BLaER1 treated with 17β-estradiol and CSF1 and Interleukin-3, amounts not matched to agents 10 nM and 100 nM (cell line): Measurements from ENCODE around the gene FAM9C.
"Not testable (repeated sequence)": the region's sequence is repeated elsewhere in the genome, so short reads cannot be mapped to it uniquely, and the experiment has no call there.

Experiments used
- H3K27ac ChIP-seq, 11 experiments: shearing (Covaris generic); formaldehyde crosslinking; 2 replicates each; pipeline ENCODE4 v1.8.1; 2022
- H3K27me3 ChIP-seq, 11 experiments: shearing (Covaris generic); formaldehyde crosslinking; 2 replicates each; pipeline ENCODE4 v1.8.1; 2022
- H3K36me3 ChIP-seq, 11 experiments: shearing (Covaris generic); formaldehyde crosslinking; 2 replicates each; pipeline ENCODE4 v1.8.1; 2022
- H3K4me1 ChIP-seq, 10 experiments: shearing (Covaris generic); formaldehyde crosslinking; 2 replicates each; pipeline ENCODE4 v1.8.1; 2022
- H3K4me2 ChIP-seq, 11 experiments: shearing (Covaris generic); formaldehyde crosslinking; 2 replicates each; pipeline ENCODE4 v1.8.1; 2022
- H3K4me3 ChIP-seq, 10 experiments: shearing (Covaris generic); formaldehyde crosslinking; 2 replicates each; pipeline ENCODE4 v1.8.1; 2022
- H3K9ac ChIP-seq, 11 experiments: shearing (Covaris generic); formaldehyde crosslinking; 2 replicates each; pipeline ENCODE4 v1.8.1; 2022
- H3K9me3 ChIP-seq, 11 experiments: shearing (Covaris generic); formaldehyde crosslinking; replicated peaks in 1 of 11; 2 replicates each; pipeline ENCODE4 v1.8.1; 2022
- H4K20me1 ChIP-seq, 11 experiments: shearing (Covaris generic); formaldehyde crosslinking; 2 replicates each; pipeline ENCODE4 v1.8.1; 2022
- Cebpa-rat ChIP-seq, 11 experiments: shearing (Covaris generic); IDR thresholded peaks; 2 replicates each; pipeline ENCODE4 v1.8.1; 2022

The FAM9C gene

GRCh38 chrX:13087322-13088155, 43.1 kb upstream of the FAM9C start:
- Histone ChIP-seq H3K27ac (peak overlapping the region; percentile 54 to 99 (median 95)), H3K9me3 (0 out of 22 replicates have a peak, but pooled peaks cover 0 to 8% (median 0%) of the 10 kb centered on the region in 11 experiments), H3K4me1 (peaks cover 93 to 100% (median 99%) of the 10 kb centered on the region in 10 experiments), H3K4me2 (peak overlapping the region; percentile 63 to 83 (median 76)), H4K20me1 (no peaks in the 10 kb centered on the region), H3K27me3 (peaks cover 0 to 12% (median 0%) of the 10 kb centered on the region in 11 experiments; a peak in 2 of 22 replicates), H3K36me3 (no peaks in the 10 kb centered on the region), H3K9ac (peak overlapping the region; percentile 40 to 87 (median 81); a peak in 21 of 22 replicates), H3K4me3 (peak overlapping the region in 4 of 10 experiments; percentile 10 to 48 (median 15); a peak in 4 of 20 replicates)
- TF ChIP-seq Cebpa-rat (IDR thresholded peaks at IDR 0.05), result peak in 8 of 11 experiments; percentile 21 to 93 (median 68); a peak in 10 of 22 replicates

DNA sequence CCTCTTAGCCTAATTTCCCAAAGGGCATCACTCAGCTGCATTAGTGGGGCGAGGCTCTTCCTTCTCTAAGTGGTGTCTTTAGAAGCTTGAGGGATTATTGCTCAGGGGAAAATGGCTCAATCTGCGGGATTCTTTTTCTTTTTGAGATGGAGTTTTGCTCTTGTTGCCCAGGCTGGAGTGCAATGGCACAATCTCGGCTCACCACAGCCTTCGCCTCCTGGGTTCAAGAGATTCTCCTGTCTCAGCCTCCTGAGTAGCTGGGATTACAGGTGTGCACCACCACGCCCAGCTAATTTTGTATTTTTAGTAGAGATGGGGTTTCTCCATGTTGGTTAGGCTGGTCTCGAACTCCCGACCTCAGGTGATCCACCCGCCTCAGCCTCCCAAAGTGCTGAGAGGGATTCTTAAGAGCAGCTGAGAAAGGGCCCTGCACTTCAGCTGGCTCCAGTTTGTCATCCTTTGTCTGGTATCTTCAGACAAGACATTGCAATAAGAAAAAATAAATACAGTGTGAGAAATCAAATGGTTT, 42.4 kb upstream of the FAM9C start:
- H4K20me1 ChIP-seq, H3K9me3 ChIP-seq, H3K27me3 ChIP-seq, H3K36me3 ChIP-seq: not testable (repeated sequence)
- peak overlapping the region; percentile 63 to 83 (median 76) for H3K4me2 ChIP-seq
- peak overlapping the region in 5 of 10 experiments; percentile 32 to 59 (median 48); a peak in 2 of 20 replicates for H3K4me3 ChIP-seq
- H3K9ac ChIP-seq, result peak overlapping the region in 10 of 11 experiments; percentile 64 to 87 (median 81); a peak in 20 of 22 replicates
- peak overlapping the region; percentile 54 to 99 (median 95); a peak in 21 of 22 replicates for H3K27ac ChIP-seq
- peaks cover 93 to 100% (median 99%) of the 10 kb centered on the region in 10 experiments for H3K4me1 ChIP-seq

DNA sequence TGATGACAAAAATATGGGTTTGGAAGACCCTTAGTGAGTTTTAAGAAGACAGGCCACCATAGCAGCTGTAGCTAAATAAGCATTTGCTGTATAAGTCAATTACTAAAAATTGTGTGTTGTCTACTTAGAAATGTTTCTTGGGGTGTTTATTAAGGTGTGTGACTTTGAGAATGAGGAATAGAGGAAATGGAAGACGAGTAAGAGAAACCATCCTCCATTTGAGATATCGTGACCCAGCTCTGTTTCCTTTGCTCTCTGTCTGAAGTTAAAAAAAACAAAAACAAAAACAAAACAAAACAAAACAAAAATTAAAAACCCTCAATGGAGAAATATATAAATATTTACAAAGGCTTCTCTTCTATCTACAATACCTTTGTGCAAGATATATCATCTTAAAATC, 41.7 kb upstream of the FAM9C start:
- peaks cover 87 to 100% (median 99%) of the 10 kb centered on the region in 10 experiments for H3K4me1 ChIP-seq
- TF ChIP-seq Cebpa-rat (IDR thresholded peaks at IDR 0.05), result no peak
- H3K9me3 ChIP-seq, result 0 out of 22 replicates have a peak, but pooled peaks cover 0 to 8% (median 0%) of the 10 kb centered on the region in 11 experiments
- peak overlapping the region; percentile 25 to 59 (median 42); a peak in 15 of 20 replicates for H3K4me3 ChIP-seq
- peak overlapping the region; percentile 63 to 83 (median 76) for H3K4me2 ChIP-seq
- H3K36me3 ChIP-seq, result no peaks in the 10 kb centered on the region
- peak overlapping the region; percentile 51 to 87 (median 81); a peak in 21 of 22 replicates for H3K9ac ChIP-seq
- H3K27ac ChIP-seq, result peak overlapping the region; percentile 54 to 99 (median 95); a peak in 21 of 22 replicates
- no peaks in the 10 kb centered on the region for H4K20me1 ChIP-seq
- peaks cover 0 to 6% (median 0%) of the 10 kb centered on the region in 11 experiments; a peak in 2 of 22 replicates for H3K27me3 ChIP-seq

- H3K27me3 ChIP-seq, result peaks cover 0 to 6% (median 0%) of the 10 kb centered on the region in 11 experiments; a peak in 2 of 22 replicates
- no peaks in the 10 kb centered on the region for H3K36me3 ChIP-seq
- H3K27ac ChIP-seq, result peak overlapping the region; percentile 54 to 99 (median 95); a peak in 21 of 22 replicates
- H4K20me1 ChIP-seq, result no peaks in the 10 kb centered on the region
- H3K4me2 ChIP-seq, result peak overlapping the region; percentile 63 to 83 (median 76); a peak in 21 of 22 replicates
- H3K4me1 ChIP-seq, result peaks cover 86 to 100% (median 99%) of the 10 kb centered on the region in 10 experiments
- TF ChIP-seq Cebpa-rat (IDR thresholded peaks at IDR 0.05), result no peak
- peak overlapping the region; percentile 25 to 59 (median 42); a peak in 15 of 20 replicates for H3K4me3 ChIP-seq
- H3K9me3 ChIP-seq, result 0 out of 22 replicates have a peak, but pooled peaks cover 0 to 8% (median 0%) of the 10 kb centered on the region in 11 experiments
- peak overlapping the region; percentile 51 to 87 (median 81); a peak in 21 of 22 replicates for H3K9ac ChIP-seq
Measured at GRCh38 chrX:13085526-13085925, 41.1 kb upstream of the FAM9C start.

DNA sequence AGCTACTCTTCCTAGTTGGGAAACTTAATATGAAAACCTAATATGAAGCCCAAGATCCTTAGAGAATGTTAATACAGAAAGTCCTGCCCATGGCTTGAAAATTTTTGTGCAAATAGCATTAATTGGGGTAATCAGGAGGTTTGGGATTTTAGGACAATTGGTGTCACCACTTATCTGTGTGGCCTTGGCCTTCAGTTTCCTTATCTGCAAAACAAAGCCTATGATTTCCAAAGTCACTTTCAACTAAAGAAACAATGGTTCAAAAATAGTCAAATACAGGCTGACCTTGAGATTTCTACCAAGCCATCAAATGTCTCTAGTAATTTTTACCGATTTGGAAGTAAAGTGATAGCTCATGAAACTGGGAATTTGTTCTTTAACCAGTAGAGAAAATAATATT, 40.2 kb upstream of the FAM9C start:
- no peak for TF ChIP-seq Cebpa-rat (IDR thresholded peaks at IDR 0.05)
- peaks cover 87 to 100% (median 99%) of the 10 kb centered on the region in 10 experiments for H3K4me1 ChIP-seq

GRCh38 chrX:13083755-13084326, 39.4 kb upstream of the FAM9C start:
- not testable (repeated sequence) for H3K27me3 ChIP-seq, H3K4me3 ChIP-seq, H3K9me3 ChIP-seq, H4K20me1 ChIP-seq, H3K36me3 ChIP-seq
- Histone ChIP-seq H3K4me1 (peaks cover 90 to 100% (median 100%) of the 10 kb centered on the region in 10 experiments), H3K4me2 (peak overlapping the region; percentile 63 to 83 (median 74)), H3K9ac (peak overlapping the region in 10 of 11 experiments; percentile 73 to 87 (median 81); a peak in 16 of 22 replicates), H3K27ac (peak overlapping the region; percentile 72 to 99 (median 95))

More for the DNA sequence above, 40.2 kb upstream of the FAM9C start:
- H4K20me1 ChIP-seq, result no peaks in the 10 kb centered on the region
- no peaks in the 10 kb centered on the region; a peak in 1 of 22 replicates for H3K27me3 ChIP-seq
- H3K4me2 ChIP-seq, result peak overlapping the region; percentile 63 to 83 (median 74); a peak in 18 of 22 replicates
- 0 out of 22 replicates have a peak, but pooled peaks cover 0 to 8% (median 0%) of the 10 kb centered on the region in 11 experiments for H3K9me3 ChIP-seq
- no peaks in the 10 kb centered on the region for H3K36me3 ChIP-seq
- no peak overlapping the region for H3K4me3 ChIP-seq
- peak overlapping the region; percentile 24 to 99 (median 95); a peak in 21 of 22 replicates for H3K27ac ChIP-seq
- H3K9ac ChIP-seq, result peak overlapping the region in 9 of 11 experiments; percentile 76 to 87 (median 81); a peak in 13 of 22 replicates

- Histone ChIP-seq H3K9ac (peak overlapping the region; percentile 63 to 87 (median 80)), H3K4me1 (peaks cover 90 to 100% (median 99%) of the 10 kb centered on the region in 10 experiments), H3K27ac (peak overlapping the region; percentile 72 to 99 (median 95)), H3K9me3 (0 out of 22 replicates have a peak, but pooled peaks cover 0 to 8% (median 0%) of the 10 kb centered on the region in 11 experiments), H3K36me3 (no peaks in the 10 kb centered on the region), H4K20me1 (no peaks in the 10 kb centered on the region), H3K27me3 (no peaks in the 10 kb centered on the region; a peak in 1 of 22 replicates), H3K4me3 (no peak overlapping the region), H3K4me2 (peak overlapping the region; percentile 63 to 83 (median 74))
- no peak for TF ChIP-seq Cebpa-rat (IDR thresholded peaks at IDR 0.05)
Measured at GRCh38 chrX:13082206-13083065, 38.0 kb upstream of the FAM9C start.
